CD4-positive, alpha-beta T cell treated with Interleukin-4 for 1 hour (primary cell): ENCODE data around the gene MCTS1.
A peak's percentile ranks its signal among the peaks of the same experiment; 100 is the strongest.
"Not testable (repeated sequence)": the region's sequence is repeated elsewhere in the genome, so short reads cannot be mapped to it uniquely, and the experiment has no call there.

Source experiments
- DNase-seq, 2 donors: peaks; one replicate each; pipeline ENCODE4 v3.0.0-alpha.2; 2020 to 2022

MCTS1 gene

GRCh38 chrX:120603707-120604360 is at the start of gene MCTS1:
Gene MCTS1 (plus strand): TSS chrX:120604101. CDS start chrX:120604237, 136 bp downstream.
- peak; percentile 90 to 92 for DNase-seq

GRCh38 chrX:120556251-120556650 is 47.6 kb upstream of the MCTS1 start:
- DNase-seq: no peak

GRCh38 chrX:120559804-120560203 is 44.1 kb upstream of the MCTS1 start:
- DNase-seq: peak in 1 of 2 donors; percentile 27

- DNase-seq: peak; percentile 30 to 36
Observed at GRCh38 chrX:120560405-120560841, 43.5 kb upstream of the MCTS1 start.

GRCh38 chrX:120560842-120561633 is 42.9 kb upstream of the MCTS1 start, which contains the start of gene CUL4B:
Gene CUL4B (minus strand): TSS chrX:120560962. CDS start chrX:120560638, 324 bp downstream.
- peak; percentile 92 to 93 for DNase-seq

- DNase-seq: no peak
Observed at GRCh38 chrX:120561634-120562568, 42.0 kb upstream of the MCTS1 start.

- DNase-seq: no peak
Observed at GRCh38 chrX:120562569-120562926, 41.4 kb upstream of the MCTS1 start.

- no peak for DNase-seq
Observed at GRCh38 chrX:120564925-120565324, 39.0 kb upstream of the MCTS1 start.

GRCh38 chrX:120566817-120567216 is 37.1 kb upstream of the MCTS1 start:
- no peak for DNase-seq

GRCh38 chrX:120568035-120568434 is 35.9 kb upstream of the MCTS1 start:
- DNase-seq: no peak

GRCh38 chrX:120568609-120569008 is 35.3 kb upstream of the MCTS1 start:
- no peak for DNase-seq

GRCh38 chrX:120570011-120570600 is 33.8 kb upstream of the MCTS1 start:
- DNase-seq: no peak

GRCh38 chrX:120573806-120574205 is 30.1 kb upstream of the MCTS1 start:
- DNase-seq: not testable (repeated sequence)

GRCh38 chrX:120575379-120576114 is 28.4 kb upstream of the MCTS1 start:
- no peak for DNase-seq

GRCh38 chrX:120585702-120586101 is 18.2 kb upstream of the MCTS1 start:
- DNase-seq: no peak

- peak; percentile 48 to 63 for DNase-seq
Observed at GRCh38 chrX:120604361-120604782, 471 bp downstream of the MCTS1 start.

GRCh38 chrX:120612086-120612485 is 8.2 kb downstream of the MCTS1 start:
- DNase-seq: no peak

GRCh38 chrX:120614816-120615215 is 10.9 kb downstream of the MCTS1 start:
- DNase-seq: no peak

GRCh38 chrX:120617996-120618630 is 14.2 kb downstream of the MCTS1 start:
- no peak for DNase-seq

GRCh38 chrX:120625371-120625770 is 21.5 kb downstream of the MCTS1 start:
- no peak for DNase-seq
